Measurements from ENCODE around the gene KCNQ1.

KCNQ1 gene

DNA sequence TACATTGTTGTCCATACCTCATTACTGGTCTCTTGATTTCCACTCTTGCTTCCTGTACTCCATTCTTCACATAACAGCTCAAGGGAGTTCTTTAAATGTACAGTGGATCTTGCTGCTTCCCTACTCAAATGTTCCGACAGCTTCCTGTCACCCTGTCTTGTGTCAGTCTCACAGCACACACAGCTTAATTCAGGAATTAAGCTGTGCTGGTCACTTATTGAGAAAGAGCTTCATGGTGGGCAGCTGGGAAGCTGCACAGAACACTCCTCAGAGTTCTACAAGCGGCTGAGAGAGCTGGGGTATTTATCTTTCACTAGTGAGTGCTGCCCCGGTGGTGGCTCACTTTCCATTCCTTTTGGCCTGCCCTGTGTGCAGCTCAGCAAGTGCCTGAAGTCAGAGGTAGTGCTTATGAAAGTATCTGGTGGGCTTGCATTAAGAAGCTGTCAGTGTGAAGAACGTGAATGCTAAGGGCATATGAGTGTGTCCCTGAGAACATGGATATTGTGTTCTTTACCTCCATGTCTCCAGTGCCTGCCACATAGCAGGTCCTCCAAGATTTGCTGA is 206.3 kb downstream of the KCNQ1 start:
- DNase-seq (ENCODE audit: low read depth in 2 of 2) = no peak

DNA sequence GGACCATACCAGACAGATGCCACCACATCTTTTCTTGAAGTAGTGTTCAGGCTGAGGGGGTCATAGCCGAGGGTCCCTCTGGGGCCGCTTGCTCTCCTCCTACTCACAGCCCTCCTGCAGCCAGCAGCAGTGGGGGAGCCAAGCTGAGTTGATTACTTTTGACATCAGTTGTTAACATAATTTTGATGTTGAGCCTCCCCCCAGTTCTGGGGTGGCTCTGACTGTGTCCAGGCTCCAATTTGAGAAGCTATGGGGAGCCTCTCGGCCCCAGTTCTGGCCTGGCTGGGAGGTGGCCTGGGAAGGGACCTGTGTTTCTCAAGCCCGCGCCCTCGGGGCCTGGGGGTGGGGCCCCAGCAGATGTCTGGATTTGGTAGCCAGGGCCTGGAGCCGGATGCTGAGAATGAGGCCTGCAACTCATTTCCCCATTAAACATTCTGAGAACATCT is 207.0 kb downstream of the KCNQ1 start:
- DNase-seq (ENCODE audit: low read depth in 2 of 2) = no peak

DNA sequence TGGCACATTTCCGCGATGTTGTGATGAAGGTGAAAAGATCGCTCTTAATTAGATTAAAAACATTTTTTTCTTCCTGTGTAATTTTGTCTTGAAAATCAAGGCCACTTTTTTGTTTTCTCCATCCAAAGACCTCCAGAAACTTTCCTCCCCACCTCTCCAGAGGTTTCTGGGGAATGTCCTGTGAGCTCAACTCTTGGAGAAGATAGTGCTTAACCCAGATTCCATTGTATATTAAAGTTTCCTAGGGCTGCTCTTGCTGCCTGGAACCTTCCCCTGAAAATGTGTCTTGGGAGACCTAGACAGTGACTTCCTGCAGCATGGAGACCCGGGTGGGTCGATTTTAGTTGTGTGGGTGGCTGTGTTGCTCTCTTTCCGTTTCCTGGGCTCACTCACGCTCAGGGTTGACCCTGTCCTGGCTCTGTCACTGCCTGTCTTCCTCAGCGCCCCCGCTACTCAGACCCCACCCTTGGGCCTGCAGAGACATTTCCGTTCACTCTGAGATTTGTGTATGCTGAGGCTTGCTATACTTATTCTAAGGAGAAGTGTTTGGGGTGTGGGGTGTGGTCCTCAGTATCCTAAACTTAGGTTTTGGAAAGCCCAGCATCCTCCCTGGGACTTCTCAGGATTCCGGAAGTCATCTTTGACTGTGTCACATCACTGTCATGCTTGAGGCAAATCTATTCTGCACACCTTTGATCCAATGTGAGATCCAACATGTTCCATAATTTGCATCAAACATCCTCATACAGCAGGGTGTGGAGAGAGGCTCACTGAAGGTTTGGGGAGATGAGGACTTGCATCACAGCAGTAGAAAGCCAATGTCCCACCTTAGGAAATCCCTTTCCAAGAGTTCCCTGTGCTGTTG is 207.8 kb downstream of the KCNQ1 start:
- DNase-seq (ENCODE audit: low read depth in 2 of 2) = no peak

DNA sequence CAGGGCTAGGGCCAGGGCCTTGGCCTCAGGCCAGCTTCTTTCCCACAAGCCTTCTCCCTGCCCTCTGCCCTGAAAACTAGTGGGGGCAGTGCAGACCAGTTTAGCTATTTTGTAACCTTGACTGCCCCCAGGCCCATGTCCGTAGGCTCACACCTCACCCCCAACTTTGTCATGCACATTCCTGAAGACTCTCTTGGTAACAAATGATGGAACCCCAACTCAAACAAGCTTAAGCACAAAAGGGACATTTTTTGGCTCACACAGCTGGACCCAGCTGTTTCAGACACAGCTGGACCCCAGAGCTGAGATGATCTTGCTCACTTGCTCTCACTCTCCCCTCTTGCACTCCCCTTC is 208.4 kb downstream of the KCNQ1 start:
- no peak for DNase-seq (ENCODE audit: low read depth in 2 of 2)

DNA sequence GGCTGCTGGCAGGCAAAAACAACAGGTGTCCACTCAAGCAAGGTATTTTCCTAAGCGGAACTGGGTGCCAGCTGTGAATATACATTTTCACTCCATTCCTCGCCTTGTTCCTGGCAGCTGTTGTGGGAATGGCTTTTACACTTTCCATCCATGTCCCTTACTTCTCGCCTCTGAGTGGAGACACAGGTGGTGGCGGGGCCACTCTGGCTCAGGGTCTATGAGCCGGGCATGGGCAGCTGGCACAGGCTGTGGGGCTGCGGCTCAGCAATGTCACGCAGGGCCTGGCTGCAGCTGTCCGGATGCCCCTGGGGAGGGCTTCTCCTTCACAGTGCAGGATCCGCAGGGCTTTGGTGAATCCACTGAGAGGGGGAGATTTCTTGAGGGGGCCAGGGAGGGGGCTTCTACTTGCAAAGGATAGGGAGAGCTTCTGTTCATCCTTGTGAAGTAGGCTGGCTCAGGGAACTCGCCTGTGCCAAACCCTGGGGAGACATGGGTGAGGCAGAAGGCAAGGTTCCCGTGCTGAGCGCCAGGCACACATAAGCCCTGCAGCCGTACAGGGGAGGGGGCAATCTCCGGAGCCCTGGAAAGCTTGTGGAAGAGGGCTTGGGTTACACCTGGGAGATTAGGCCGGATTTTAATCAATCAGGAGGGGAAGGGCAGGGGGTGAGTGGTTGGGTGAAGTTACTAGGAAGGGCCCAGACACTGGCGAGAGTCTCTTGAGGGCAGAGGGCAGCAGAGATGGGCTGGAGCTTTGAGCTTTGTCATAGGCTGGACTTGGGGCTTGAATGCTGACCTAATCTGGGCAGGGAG is 209.3 kb downstream of the KCNQ1 start:
- no peak for DNase-seq (ENCODE audit: low read depth in 2 of 2)

DNA sequence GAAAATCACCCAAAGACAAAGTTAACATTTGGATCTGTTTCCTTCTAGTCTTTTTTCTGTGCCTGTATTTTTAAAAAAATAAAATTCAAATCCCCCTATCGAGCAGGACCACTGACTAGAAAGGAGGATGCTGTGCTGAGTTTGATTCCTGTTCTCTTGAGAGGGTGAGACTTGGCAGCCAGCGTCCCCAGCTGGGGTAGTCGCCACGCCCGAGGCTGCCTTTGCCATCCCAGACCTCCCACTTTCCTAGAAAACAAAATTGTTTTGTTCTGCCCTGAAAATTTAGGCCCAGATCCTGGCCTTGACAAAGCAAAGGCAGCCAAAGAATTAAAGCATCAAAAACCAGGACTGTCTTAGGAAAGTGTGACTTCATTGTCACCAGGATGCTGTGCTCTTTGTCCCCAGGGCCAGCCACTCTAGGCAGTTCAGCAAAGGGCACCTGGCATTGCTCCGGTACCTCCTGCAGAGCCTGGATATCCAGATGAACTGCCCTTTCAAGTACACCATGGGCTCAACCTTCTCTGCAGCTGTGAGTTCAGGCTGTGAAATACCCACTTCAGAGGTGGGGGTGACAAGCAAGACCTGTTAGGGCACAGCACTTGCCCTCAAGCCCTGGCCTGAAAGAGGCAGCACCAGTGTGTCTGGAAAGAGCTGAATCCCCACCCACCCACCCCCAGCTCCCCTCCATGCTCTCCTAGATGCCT is 210.4 kb downstream of the KCNQ1 start:
- no peak for DNase-seq (ENCODE audit: low read depth in 2 of 2)

DNA sequence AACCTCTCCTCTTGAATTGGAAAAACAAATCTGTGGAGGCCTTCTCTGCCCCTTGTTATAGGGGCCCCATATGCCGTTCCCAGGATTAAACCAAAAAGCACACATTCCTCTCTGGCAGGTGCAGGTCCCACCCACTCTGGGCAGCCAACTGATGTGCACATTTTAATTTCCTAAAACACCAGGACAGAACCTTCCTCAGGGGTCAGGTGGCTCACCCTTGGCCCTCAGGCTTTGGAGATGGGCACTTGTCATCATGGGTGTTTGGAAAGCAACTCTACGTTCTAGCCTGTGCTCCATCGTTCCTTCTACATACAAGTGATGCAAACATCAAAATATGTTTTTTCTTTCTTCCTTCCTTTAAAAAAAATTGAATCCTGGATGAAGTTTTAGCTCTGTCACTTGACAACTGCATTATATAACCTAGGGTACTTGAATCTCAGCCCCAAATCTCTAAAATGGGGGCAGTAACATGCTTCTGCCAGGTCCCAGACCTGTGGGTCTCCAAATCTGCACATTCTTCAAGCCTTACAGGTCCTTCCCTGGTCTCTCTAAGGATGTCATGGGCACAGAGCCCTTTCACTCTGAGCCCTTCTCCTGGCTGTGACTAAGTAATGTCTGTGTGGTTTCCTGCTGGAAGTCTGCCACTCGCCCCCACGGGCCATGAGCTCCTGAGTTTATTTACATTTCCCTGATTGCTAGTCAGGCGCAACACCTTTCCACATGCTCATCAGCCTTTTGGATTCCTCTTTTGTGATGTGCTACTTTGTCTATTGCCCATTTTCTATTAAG is 211.2 kb downstream of the KCNQ1 start:
- no peak for DNase-seq (ENCODE audit: low read depth in 2 of 2)

DNA sequence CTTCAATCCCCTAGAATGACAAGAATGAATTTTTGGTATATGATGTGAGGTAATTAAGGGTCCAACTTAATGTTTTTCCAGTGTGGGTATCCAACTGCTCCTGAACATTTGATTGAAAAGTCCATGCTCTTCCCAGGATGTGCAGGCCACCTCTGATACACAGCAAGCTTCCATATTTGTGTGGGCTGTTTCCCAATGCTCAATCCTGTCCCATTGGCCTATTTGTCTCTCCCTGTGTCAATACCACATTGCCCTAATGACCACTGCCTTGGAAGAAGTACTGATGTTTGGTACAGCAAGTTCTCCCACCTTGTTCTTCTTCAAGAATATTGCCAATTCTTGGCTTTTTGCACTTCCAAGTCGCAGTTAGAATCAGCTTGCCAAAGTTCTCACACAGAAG is 212.1 kb downstream of the KCNQ1 start:
- no peak for DNase-seq (ENCODE audit: low read depth in 2 of 2)

DNA sequence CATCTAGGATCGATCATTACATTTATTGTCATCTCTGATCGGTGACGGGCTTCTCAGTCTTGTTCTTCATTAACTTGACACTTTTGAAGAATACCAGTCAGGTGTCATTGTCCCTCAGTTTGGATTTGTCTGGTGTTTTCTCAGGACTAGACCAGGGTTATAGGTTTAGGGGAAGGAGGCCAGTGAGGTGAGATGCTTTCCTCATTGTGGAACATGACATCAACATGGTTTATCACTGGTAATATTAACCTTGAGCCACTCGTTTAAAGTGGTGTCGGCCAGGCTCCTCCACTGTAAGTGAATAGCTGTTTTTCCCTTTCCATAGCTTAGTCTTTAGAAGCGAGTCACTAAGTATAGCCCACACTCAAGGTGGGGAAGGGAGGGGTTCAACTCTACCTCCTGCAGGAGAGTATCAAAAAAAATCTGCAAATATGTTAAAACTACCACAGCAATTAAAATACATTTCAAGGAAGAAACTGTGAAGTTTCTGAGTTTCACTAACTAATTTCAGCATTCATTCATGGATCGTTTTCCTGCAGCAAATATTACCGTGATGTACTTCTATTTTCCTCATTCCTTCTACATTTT is 213.0 kb downstream of the KCNQ1 start:
- no peak for DNase-seq (ENCODE audit: low read depth in 2 of 2)

DNA sequence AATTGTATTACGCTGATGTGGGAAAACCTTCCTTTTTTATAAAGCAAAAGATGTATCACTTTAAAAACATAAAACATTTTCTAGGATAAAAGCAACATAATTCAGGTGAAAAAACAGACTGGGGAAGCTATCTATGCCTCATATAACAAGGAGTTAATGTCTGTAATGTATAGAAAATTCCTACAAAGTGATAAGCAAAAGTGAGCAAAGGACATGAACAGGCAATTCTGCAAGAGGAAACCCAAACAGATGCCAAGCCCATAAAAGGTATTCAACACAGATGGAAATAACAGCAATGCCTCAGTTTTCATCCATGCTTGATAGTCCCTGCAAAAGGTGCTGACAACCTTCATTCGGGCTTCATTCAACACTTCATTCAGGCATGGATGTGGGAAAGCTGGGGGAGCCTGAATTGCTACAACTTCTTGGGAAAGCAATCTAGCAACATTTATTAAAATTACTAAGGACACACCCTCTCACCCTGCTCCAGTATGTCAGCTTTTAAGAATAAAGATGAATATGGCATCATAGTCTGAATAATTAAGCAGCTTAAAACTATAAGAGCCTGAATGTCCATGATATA is 215.6 kb downstream of the KCNQ1 start:
- DNase-seq (ENCODE audit: low read depth in 2 of 2) = no peak

DNA sequence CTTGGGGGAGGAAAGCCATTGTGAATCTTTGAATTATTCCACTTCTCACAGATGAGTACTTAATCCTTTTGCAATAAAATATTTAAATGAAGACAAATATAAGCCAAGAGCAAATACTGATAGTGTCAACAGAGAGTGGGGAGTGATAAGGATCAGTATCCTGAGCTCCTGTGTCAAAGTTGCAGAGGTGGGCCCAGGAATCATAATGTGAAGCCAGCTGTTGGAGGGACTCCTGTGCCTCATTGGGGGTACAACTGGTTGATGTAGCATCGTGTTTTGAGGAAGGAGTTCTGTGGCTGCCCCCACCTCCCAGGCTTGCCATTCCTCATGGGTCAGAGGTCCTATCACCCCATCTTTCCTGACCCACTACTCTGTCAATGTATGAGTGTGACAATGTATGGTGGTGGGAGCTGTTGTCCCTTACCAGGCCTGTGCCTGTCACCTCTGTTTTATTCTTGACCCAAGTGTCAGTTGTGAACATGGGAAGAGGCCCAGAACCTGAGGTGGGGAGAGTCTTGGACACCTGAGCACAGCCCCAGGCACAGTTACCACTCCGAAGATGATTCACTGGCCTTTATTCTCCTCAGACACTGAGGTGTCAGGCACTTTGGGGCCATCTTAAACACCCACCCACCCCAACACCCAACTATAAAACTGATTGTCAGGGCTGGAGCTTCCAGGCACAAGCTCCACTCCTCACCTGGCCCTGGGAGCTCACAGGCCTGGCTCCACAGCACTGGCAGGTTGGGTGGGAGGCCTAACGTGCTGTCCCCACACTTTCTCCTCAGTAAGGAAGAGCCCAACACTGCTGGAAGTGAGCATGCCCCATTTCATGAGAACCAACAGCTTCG is 216.6 kb downstream of the KCNQ1 start:
- DNase-seq (ENCODE audit: low read depth in 2 of 2) = no peak

DNA sequence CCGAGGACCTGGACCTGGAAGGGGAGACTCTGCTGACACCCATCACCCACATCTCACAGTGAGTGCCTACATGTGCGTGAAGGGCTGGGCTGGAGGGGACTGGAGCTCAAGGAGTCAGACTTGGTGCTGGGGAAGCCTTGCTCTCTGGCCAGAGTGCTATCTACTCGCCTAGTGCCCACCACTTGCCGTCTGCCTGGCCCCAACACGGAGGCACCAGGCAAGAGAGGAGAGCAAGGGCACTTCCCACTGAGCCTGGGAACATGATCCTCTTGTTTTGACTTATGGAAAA is 217.2 kb downstream of the KCNQ1 start:
- DNase-seq (ENCODE audit: low read depth in 2 of 2) = no peak

DNA sequence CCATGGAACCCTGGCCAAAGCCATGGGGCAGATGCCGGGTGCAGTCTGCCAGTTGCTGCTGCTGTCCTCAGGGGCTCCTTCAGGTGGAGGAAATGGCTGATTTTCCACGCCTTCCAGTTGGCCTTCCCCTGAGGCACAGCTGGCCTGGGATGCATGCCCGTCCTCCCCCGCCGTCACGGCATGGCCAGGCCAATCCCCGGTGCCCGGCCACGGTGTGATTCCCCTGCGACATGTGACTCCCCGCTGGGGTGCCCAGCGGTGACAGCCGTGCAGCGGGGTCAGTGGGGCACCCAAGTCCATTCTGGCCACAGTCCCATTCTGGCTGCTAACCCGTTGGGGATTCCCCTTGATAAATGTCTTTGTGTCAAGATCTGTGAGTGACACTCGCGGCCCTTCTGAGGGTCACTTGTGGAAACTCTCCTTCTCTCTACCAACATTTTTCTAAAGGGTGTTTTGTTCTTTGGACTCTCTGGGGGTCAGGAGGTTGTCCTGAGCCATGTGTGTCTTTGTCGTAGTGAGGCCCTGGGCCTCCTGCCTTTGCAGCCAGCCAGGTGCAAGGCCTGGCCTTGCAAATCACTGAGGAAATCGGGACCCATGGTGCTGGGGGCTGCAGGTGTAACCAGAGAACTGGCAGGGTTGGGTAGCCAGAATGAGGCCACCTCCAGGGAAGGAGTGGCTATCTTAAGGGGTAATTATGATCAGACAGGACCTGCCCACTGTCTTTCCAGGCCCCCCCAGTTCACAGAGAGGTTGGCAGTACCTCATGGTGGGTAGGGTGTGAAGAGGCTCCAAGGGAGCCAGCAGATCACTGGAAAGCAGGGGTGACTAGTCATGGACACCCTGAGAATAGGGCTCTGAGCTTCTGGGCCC is 217.9 kb downstream of the KCNQ1 start:
- DNase-seq (ENCODE audit: low read depth in 2 of 2) = no peak

DNA sequence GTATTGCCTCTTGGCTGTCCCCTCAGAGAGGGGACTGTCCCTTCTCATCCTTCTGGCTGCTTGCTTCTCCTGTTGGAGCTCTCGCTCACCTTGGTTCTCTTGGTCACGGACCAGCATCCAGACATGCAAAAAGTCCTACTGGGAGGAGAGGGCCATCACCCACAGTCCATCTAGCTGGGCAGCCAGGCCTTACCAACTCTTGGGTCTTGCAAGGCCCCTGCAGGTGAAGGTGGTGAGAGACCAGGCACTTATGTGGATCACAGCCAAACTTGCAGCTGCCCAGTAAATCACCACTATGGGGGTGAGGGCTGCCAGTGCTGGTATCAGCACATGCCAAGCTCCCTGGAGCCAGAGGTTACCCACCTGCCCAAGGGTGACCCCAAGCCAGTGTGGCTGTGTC is 218.7 kb downstream of the KCNQ1 start:
- DNase-seq (ENCODE audit: low read depth in 2 of 2) = no peak

DNA sequence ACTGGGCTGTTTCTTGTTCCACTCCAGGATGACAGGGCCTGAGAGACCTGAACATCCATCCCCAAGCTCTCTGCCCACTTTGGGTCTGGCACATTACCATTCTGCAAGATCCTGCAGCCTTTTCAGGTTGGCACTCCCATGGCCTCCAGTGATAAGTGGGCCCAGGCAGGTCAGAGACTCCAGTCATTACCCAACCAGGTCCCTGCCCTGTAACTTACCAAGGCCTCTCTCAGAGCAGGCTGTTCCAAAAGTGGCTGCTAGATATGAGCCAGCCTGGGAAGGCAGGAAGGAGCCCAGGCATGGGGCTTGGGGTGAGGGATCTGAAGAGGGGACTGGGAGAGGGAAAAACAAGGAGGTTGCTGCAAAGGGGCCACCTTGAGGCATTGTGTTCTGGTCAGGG is 219.1 kb downstream of the KCNQ1 start:
- no peak for DNase-seq (ENCODE audit: low read depth in 2 of 2)

DNA sequence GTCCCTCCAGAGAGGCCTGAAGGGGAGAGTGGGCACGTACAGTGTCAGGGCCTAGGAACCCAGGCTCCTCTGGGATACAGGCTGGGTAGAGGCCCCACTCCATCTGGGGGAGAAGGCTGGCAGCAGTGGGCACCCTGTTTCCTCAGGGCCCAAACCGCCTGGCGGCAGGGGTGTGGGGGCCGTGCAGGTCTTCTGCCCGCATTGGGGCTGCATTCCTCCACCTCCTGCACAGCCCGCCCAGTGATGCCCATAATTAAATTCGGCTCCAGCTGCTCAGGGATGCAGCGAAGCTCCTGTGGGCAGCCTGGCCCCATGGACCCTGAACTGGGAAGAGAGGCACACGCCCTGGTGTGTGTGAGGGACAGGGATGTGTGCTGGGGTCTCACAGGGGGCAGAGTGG is 219.6 kb downstream of the KCNQ1 start:
- DNase-seq (ENCODE audit: low read depth in 2 of 2) = no peak

DNA sequence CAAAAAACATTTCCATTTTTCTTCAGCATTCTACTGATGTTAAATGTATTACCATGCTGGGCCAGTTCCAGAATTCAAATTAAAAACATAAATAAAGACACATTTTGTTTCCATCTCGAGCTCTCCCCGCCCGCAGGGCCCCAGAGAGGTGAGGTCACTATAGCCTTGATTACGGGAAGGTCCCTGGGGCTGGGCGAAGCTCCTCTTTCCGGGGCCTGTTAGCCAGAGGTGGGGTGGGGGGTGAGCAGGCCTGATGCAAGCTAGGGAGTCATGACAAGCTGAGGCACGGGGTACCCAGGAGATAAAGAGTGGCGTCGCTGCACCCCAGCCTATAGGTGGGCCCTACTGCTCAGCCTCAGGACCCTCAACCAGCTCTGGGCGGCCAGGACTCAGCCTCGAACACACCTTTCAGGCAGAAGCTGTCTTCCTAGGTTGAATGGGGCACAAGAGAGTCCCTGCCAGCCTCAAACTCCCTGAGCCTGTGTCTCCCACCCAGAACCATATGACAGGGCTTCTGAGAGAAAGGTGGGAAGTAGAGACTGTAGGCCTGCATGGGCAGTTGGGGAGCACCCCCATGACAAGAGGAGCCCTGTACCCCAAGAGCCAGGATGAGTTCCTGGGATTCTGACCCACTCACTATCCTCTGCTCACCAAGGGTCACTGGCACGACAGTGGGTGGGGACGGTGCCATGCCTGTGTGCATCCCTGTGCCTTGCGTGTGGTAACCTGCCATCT is 220.2 kb downstream of the KCNQ1 start:
- no peak for DNase-seq (ENCODE audit: low read depth in 2 of 2)

All from stimulated activated CD4-positive, alpha-beta T cell treated with anti-CD3 and anti-CD28 coated beads, Interleukin-4, amount 100 ng/mL, for 48 hours (primary cell).